Mesothelial cell of epicardium (in vitro differentiated cells): ENCODE data around the gene PACS2. TPM values are rescaled to one million over a fixed set of nuclear protein-coding genes. Genes with fewer than 3 reads are reported as not detected.
"Not testable (repeated sequence)": the region's sequence is repeated elsewhere in the genome, so short reads cannot be mapped to it uniquely, and the experiment has no call there.

Experiments
- DNase-seq, 2 experiments: peaks; one replicate each; pipeline ENCODE4 v3.0.0; 2021; ENCODE audit warnings: low spot score in 2 of 2; ENCODE audit not compliant: unreplicated experiment in 2 of 2
- H3K27ac Mint-ChIP-seq: 2 replicates; pipeline ENCODE4 v1.8.0; 2021; ENCODE audit warnings: mixed read lengths
- H3K27me3 Mint-ChIP-seq: 2 replicates; pipeline ENCODE4 v1.8.0; 2021; ENCODE audit warnings: low read depth, mixed read lengths
- H3K36me3 Mint-ChIP-seq: 2 replicates; pipeline ENCODE4 v1.8.0; 2021; ENCODE audit warnings: mixed read lengths
- H3K4me1 Mint-ChIP-seq: 2 replicates; pipeline ENCODE4 v1.8.0; 2021; ENCODE audit warnings: mixed read lengths
- H3K4me3 Mint-ChIP-seq: 2 replicates; pipeline ENCODE4 v1.8.0; 2021; ENCODE audit warnings: mild to moderate bottlenecking, moderate library complexity, mixed read lengths
- H3K9me3 Mint-ChIP-seq: 2 replicates; pipeline ENCODE4 v1.8.0; 2021; ENCODE audit warnings: mixed read lengths
- CTCF ChIP-seq: fragments of 200-600 bp; sonication (generic); IDR thresholded peaks from one replicate; pipeline ENCODE4 v1.5.0; 2021; ENCODE audit warnings: antibody characterized with exemption; ENCODE audit not compliant: unreplicated experiment
- total RNA-seq: library from RNA; stranded (reverse); gene quantifications from 3 replicates; pipeline ENCODE4 v1.2.1, GENCODE V29; 2021

PACS2 gene
- total RNA-seq, 1 donor from 2014 or later, result 147 TPM

- Mint-ChIP-seq H3K9me3 (no peaks in the 10 kb centered on the region), H3K4me3 (no peak overlapping the region), H3K36me3 (peaks cover 6% of the 10 kb centered on the region), H3K4me1 (peaks cover 4% of the 10 kb centered on the region), H3K27ac (peak overlapping the region; percentile 14), H3K27me3 (no peaks in the 10 kb centered on the region)
- no peak for DNase-seq
- TF ChIP-seq CTCF, result no peak
These were observed 29.4 kb upstream of the PACS2 start for GRCh38 chr14:105285174-105285573.

- no peak for DNase-seq
- Mint-ChIP-seq H3K27ac (no peak overlapping the region), H3K4me3 (no peak overlapping the region), H3K27me3 (no peaks in the 10 kb centered on the region), H3K4me1 (peaks cover 2% of the 10 kb centered on the region), H3K9me3 (no peaks in the 10 kb centered on the region), H3K36me3 (peaks cover 6% of the 10 kb centered on the region)
- TF ChIP-seq CTCF, result no peak
These were observed 27.8 kb upstream of the PACS2 start for GRCh38 chr14:105286759-105287144.

- TF ChIP-seq CTCF, result no peak
- Mint-ChIP-seq H3K27ac (no peak overlapping the region), H3K4me1 (no peaks in the 10 kb centered on the region), H3K27me3 (no peaks in the 10 kb centered on the region), H3K9me3 (no peaks in the 10 kb centered on the region), H3K36me3 (peaks cover 6% of the 10 kb centered on the region), H3K4me3 (no peak overlapping the region)
- DNase-seq, result no peak
These were observed 27.1 kb upstream of the PACS2 start for GRCh38 chr14:105287249-105288102.

- not testable (repeated sequence) for H3K27ac Mint-ChIP-seq, H3K9me3 Mint-ChIP-seq, H3K27me3 Mint-ChIP-seq, H3K36me3 Mint-ChIP-seq, H3K4me3 Mint-ChIP-seq, H3K4me1 Mint-ChIP-seq, DNase-seq
These were observed 25.6 kb upstream of the PACS2 start for GRCh38 chr14:105288936-105289335.

- no peak for TF ChIP-seq CTCF
- Mint-ChIP-seq H3K9me3 (no peaks in the 10 kb centered on the region), H3K4me3 (no peak overlapping the region), H3K4me1 (peaks cover 8% of the 10 kb centered on the region), H3K27me3 (no peaks in the 10 kb centered on the region), H3K36me3 (no peaks in the 10 kb centered on the region), H3K27ac (no peak overlapping the region)
- DNase-seq, result no peak
These were observed 23.8 kb upstream of the PACS2 start for GRCh38 chr14:105290621-105291346.
